H9 (cell line): ENCODE results near the gene MUL1. TPM values are rescaled to one million over a fixed set of nuclear protein-coding genes. Genes with fewer than 3 reads are reported as not detected.

Source experiments
- DNase-seq: peaks from one replicate; pipeline ENCODE4 v3.0.0-alpha.2; 2017
- H2AFZ ChIP-seq: one replicate; pipeline ENCODE4 v1.6.1; 2013; ENCODE audit warnings: mild to moderate bottlenecking, low read length, control low read depth, moderate library complexity
- H2AK5ac ChIP-seq: 2 replicates; pipeline ENCODE4 v1.6.1; 2013; ENCODE audit warnings: low read length, control low read depth, mixed read lengths; ENCODE audit not compliant: insufficient read length
- H2BK120ac ChIP-seq: one replicate; pipeline ENCODE4 v1.6.1; 2013; ENCODE audit warnings: low read depth, mild to moderate bottlenecking, low read length, control low read depth, inconsistent platforms; ENCODE audit not compliant: poor library complexity, severe bottlenecking
- H2BK12ac ChIP-seq: 2 replicates; pipeline ENCODE4 v1.6.1; 2013; ENCODE audit warnings: low read length, control low read depth, mixed read lengths, low read depth; ENCODE audit not compliant: insufficient read length
- H2BK15ac ChIP-seq: 2 replicates; pipeline ENCODE4 v1.6.1; 2013; ENCODE audit warnings: low read depth, low read length, control low read depth
- H2BK20ac ChIP-seq: one replicate; pipeline ENCODE4 v1.6.1; 2013; ENCODE audit warnings: low read depth, mild to moderate bottlenecking, low read length, control low read depth, inconsistent platforms; ENCODE audit not compliant: poor library complexity, severe bottlenecking
- H2BK5ac ChIP-seq: 2 replicates; pipeline ENCODE4 v1.6.1; 2013; ENCODE audit warnings: low read length, control low read depth, mixed read lengths; ENCODE audit not compliant: insufficient read length
- H3K14ac ChIP-seq: 2 replicates; pipeline ENCODE4 v1.6.1; 2013; ENCODE audit warnings: low read length, control low read depth; ENCODE audit not compliant: insufficient read depth
- H3K18ac ChIP-seq: 2 replicates; pipeline ENCODE4 v1.6.1; 2013; ENCODE audit warnings: low read depth, mild to moderate bottlenecking, mixed read lengths, low read length, control low read depth; ENCODE audit not compliant: insufficient read length
- H3K23ac ChIP-seq: 2 replicates; pipeline ENCODE4 v1.6.1; 2013; ENCODE audit warnings: low read length, control low read depth, mixed read lengths, low read depth; ENCODE audit not compliant: insufficient read length
- H3K23me2 ChIP-seq: 2 replicates; pipeline ENCODE4 v1.6.1; 2013; ENCODE audit warnings: low read depth, mild to moderate bottlenecking, mixed read lengths, low read length, control low read depth; ENCODE audit not compliant: insufficient read length, poor library complexity, severe bottlenecking
- H3K27ac ChIP-seq: 2 replicates; pipeline ENCODE4 v1.5.1; 2013; ENCODE audit warnings: low read length, control low read depth, mixed read lengths, low read depth; ENCODE audit not compliant: insufficient read length
- H3K27me3 ChIP-seq: 2 replicates; pipeline ENCODE4 v1.6.1; 2013; ENCODE audit warnings: low read length, control low read depth, inconsistent platforms; ENCODE audit not compliant: insufficient read depth
- H3K4ac ChIP-seq: 2 replicates; pipeline ENCODE4 v1.6.1; 2013; ENCODE audit warnings: low read depth, mild to moderate bottlenecking, control low read depth, inconsistent platforms, low read length, moderate library complexity
- H3K4me1 ChIP-seq: 2 replicates; pipeline ENCODE4 v1.6.1; 2013; ENCODE audit warnings: low read length, control low read depth, inconsistent platforms; ENCODE audit not compliant: insufficient read depth
- H3K4me2 ChIP-seq: 2 replicates; pipeline ENCODE4 v1.6.1; 2013; ENCODE audit warnings: low read length, control low read depth, mixed read lengths; ENCODE audit not compliant: insufficient read length, insufficient read depth
- H3K56ac ChIP-seq: 2 replicates; pipeline ENCODE4 v1.6.1; 2013; ENCODE audit warnings: low read depth, mild to moderate bottlenecking, mixed read lengths, low read length, control low read depth; ENCODE audit not compliant: insufficient read length
- H3K79me1 ChIP-seq: 2 replicates; pipeline ENCODE4 v1.6.1; 2013; ENCODE audit warnings: low read depth, mild to moderate bottlenecking, moderate library complexity, low read length, control low read depth, inconsistent platforms; ENCODE audit not compliant: insufficient read depth, poor library complexity, severe bottlenecking
- H3K79me2 ChIP-seq: 2 replicates; pipeline ENCODE4 v1.6.1; 2013; ENCODE audit warnings: low read length, control low read depth, inconsistent platforms; ENCODE audit not compliant: insufficient read depth
- H3K9ac ChIP-seq: 2 replicates; pipeline ENCODE4 v1.6.1; 2013; ENCODE audit warnings: low read length, control low read depth, mixed read lengths; ENCODE audit not compliant: insufficient read length; ENCODE audit errors: extremely low read depth
- H3K9me3 ChIP-seq: one replicate; pipeline ENCODE4 v1.6.1; 2013; ENCODE audit warnings: low read depth, low read length, inconsistent platforms; ENCODE audit not compliant: control insufficient read depth
- H3T11ph ChIP-seq: one replicate; pipeline ENCODE4 v1.6.1; 2013; ENCODE audit warnings: mild to moderate bottlenecking, low read length, control low read depth, inconsistent platforms
- H4K20me1 ChIP-seq: one replicate; pipeline ENCODE4 v1.6.1; 2013; ENCODE audit not compliant: control insufficient read depth, insufficient read length, insufficient read depth
- H4K5ac ChIP-seq: 2 replicates; pipeline ENCODE4 v1.6.1; 2013; ENCODE audit warnings: low read depth, mild to moderate bottlenecking, mixed read lengths, low read length, control low read depth; ENCODE audit not compliant: insufficient read length
- H4K8ac ChIP-seq: replicated peaks from 2 replicates; pipeline ENCODE4 v1.6.1; 2013; ENCODE audit warnings: low read length, control low read depth, mixed read lengths, low read depth; ENCODE audit not compliant: insufficient read length
- H4K91ac ChIP-seq: 2 replicates; pipeline ENCODE4 v1.6.1; 2013; ENCODE audit warnings: low read depth, mild to moderate bottlenecking, moderate library complexity, mixed read lengths, low read length, control low read depth; ENCODE audit not compliant: insufficient read length
- H3K27ac Mint-ChIP-seq, 3 experiments: 2 replicates in 2 of 3; 3 replicates in 1 of 3; pipeline ENCODE4 v1.8.0; 2020 to 2021; ENCODE audit warnings: mixed read lengths in 3 of 3, mild to moderate bottlenecking in 1 of 3, moderate library complexity in 1 of 3
- H3K27me3 Mint-ChIP-seq: 2 replicates; pipeline ENCODE4 v1.8.0; 2021; ENCODE audit warnings: low read depth, mild to moderate bottlenecking, moderate library complexity, mixed read lengths
- H3K36me3 Mint-ChIP-seq, 3 experiments: 2 replicates in 2 of 3; 3 replicates in 1 of 3; pipeline ENCODE4 v1.8.0; 2020 to 2021; ENCODE audit warnings: low read depth in 3 of 3, mixed read lengths in 3 of 3; ENCODE audit not compliant: insufficient read depth in 1 of 3
- H3K4me1 Mint-ChIP-seq, 2 experiments: 2 replicates each; pipeline ENCODE4 v1.8.0; 2020; ENCODE audit warnings: mixed read lengths in 2 of 2
- H3K4me3 Mint-ChIP-seq, 2 experiments: 2 replicates in 1 of 2; 3 replicates in 1 of 2; pipeline ENCODE4 v1.8.0; 2020 to 2021; ENCODE audit warnings: mild to moderate bottlenecking in 2 of 2, mixed read lengths in 2 of 2, moderate library complexity in 1 of 2
- H3K9me3 Mint-ChIP-seq, 2 experiments: 2 replicates in 1 of 2; 3 replicates in 1 of 2; pipeline ENCODE4 v1.8.0; 2020; ENCODE audit warnings: mild to moderate bottlenecking in 2 of 2, mixed read lengths in 2 of 2, moderate library complexity in 1 of 2
- WGBS: extraction: QIAGEN DNeasy Blood & Tissue Kit; methylation state at CpG from one replicate; pipeline ENCODE4 v1.1.7; 2013; ENCODE audit warnings: missing lambda C conversion rate, low lambda C conversion rate, mixed read lengths; ENCODE audit not compliant: insufficient read length; ENCODE audit errors: extremely low coverage; 5-methylcytosine and 5-hydroxymethylcytosine counted together
- total RNA-seq: library from RNA; stranded (reverse); gene quantifications from 2 replicates; pipeline ENCODE4 v1.2.1, GENCODE V29; 2021
- TF ChIP-seq, protein P1 (sequence below): fragments of 200-600 bp; sonication (generic); conservative IDR thresholded peaks from 3 replicates; pipeline ENCODE4 v1.8.0; 2021; ENCODE audit warnings: antibody characterized with exemption, mild to moderate bottlenecking

MUL1 gene
- total RNA-seq, 1 experiment from 2014 or later = 27.1 TPM

GRCh38 chr1:20480951-20481617 lies 26.9 kb downstream of the MUL1 start:
- no CpG with 5 or more reads among the region's 7 CpGs for WGBS
- DNase-seq = no peak
- TF ChIP-seq, protein P1, sequence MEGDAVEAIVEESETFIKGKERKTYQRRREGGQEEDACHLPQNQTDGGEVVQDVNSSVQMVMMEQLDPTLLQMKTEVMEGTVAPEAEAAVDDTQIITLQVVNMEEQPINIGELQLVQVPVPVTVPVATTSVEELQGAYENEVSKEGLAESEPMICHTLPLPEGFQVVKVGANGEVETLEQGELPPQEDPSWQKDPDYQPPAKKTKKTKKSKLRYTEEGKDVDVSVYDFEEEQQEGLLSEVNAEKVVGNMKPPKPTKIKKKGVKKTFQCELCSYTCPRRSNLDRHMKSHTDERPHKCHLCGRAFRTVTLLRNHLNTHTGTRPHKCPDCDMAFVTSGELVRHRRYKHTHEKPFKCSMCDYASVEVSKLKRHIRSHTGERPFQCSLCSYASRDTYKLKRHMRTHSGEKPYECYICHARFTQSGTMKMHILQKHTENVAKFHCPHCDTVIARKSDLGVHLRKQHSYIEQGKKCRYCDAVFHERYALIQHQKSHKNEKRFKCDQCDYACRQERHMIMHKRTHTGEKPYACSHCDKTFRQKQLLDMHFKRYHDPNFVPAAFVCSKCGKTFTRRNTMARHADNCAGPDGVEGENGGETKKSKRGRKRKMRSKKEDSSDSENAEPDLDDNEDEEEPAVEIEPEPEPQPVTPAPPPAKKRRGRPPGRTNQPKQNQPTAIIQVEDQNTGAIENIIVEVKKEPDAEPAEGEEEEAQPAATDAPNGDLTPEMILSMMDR = no peak
- Histone ChIP-seq H3K56ac (no peak overlapping the region), H3T11ph (no peak overlapping the region), H2AFZ (no peak overlapping the region), H3K9me3 (no peaks in the 10 kb centered on the region), H2BK12ac (no peak overlapping the region), H4K91ac (no peak overlapping the region), H3K27ac (no peak overlapping the region), H3K79me1 (no peaks in the 10 kb centered on the region), H3K9ac (no peak overlapping the region), H3K27me3 (peaks cover 18% of the 10 kb centered on the region; the same call in 1 of the 2 replicates), H4K5ac (no peak overlapping the region), H2BK120ac (no peak overlapping the region), H2BK20ac (no peak overlapping the region), H3K79me2 (no peaks in the 10 kb centered on the region), H3K4ac (no peak overlapping the region), H4K8ac (no peak overlapping the region), H3K23ac (no peak overlapping the region), H2BK15ac (no peak overlapping the region), H3K18ac (no peak overlapping the region), H3K4me1 (peaks cover 8% of the 10 kb centered on the region; the same call in 1 of the 2 replicates), H3K23me2 (peaks cover 21% of the 10 kb centered on the region), H3K14ac (no peak overlapping the region), H2AK5ac (no peak overlapping the region), H4K20me1 (no peaks in the 10 kb centered on the region), H3K4me2 (no peak overlapping the region), H2BK5ac (no peak overlapping the region)
- H3K4me1 Mint-ChIP-seq = peaks cover 18 to 47% of the 10 kb centered on the region in 2 experiments
- peaks cover 92% of the 10 kb centered on the region for H3K27me3 Mint-ChIP-seq
- no peaks in the 10 kb centered on the region for H3K36me3 Mint-ChIP-seq
- H3K9me3 Mint-ChIP-seq = no peaks in the 10 kb centered on the region
- no peak overlapping the region for H3K4me3 Mint-ChIP-seq
- H3K27ac Mint-ChIP-seq = no peak overlapping the region
